ENCODE data around the gene C3orf52.
"Not testable (repeated sequence)": the region's sequence is repeated elsewhere in the genome, so short reads cannot be mapped to it uniquely, and the experiment has no call there.

Gene C3orf52, protein sequence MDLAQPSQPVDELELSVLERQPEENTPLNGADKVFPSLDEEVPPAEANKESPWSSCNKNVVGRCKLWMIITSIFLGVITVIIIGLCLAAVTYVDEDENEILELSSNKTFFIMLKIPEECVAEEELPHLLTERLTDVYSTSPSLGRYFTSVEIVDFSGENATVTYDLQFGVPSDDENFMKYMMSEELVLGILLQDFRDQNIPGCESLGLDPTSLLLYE

DNA sequence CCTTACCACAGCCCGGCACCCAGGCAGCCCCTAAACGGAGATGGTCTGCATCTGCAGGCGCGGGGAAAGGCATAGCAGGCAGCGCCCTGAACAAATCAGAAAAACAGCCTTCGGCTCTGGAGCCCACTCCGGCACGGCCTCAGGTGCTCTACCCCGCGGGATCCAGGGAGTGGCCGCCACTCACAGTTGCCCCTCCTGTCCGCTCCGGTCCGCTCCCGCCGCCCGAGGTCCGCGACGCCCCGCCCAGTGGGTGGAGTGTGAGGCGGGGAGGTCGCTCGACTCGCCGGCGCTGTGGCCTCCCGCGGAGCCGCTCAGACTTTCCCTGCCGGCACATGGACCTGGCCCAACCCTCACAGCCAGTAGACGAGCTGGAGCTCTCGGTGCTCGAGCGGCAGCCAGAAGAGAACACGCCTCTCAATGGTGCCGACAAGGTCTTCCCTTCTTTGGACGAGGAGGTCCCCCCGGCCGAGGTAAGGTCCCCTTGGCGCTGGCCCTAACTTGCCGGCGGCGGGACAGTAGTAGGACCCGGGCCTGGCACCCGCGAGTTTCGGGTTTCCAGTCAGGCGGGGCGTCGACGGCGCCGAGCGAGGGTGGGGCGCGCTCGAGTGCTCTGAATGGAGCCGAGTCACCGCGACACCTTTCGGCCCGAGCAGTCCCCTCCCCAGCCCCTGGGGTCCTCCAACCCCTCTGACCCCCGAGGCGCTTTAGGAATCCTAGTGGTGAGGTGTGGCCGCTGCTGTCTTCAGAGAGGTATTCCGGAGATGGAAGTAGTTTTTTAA is at the start of gene C3orf52:
Gene C3orf52 (plus strand): TSS at position 314 of the 779 bp plus-strand sequence. CDS start 19 bp downstream, at position 333.
- peak; percentile 45 for DNase-seq

DNA sequence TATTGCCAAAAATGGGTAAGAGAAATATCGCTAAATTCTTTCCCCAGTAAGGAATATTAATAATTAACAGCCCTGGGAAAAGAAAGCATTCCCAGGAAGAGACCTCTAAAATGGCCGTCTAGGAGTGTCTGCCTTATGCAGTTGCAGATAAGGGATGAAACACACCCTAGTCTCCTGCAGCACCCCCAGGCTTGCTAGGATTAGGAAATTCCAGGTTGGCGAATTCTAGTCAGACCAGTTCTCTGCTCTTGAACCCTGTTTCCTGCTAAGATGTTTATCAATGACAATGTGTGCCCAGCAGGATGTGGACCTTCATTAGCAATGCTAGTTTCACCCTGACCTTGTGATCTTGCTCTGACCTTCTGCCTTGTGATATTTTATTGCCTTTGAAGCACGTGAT is 49.0 kb upstream of the C3orf52 start:
- DNase-seq: not testable (repeated sequence)

DNA sequence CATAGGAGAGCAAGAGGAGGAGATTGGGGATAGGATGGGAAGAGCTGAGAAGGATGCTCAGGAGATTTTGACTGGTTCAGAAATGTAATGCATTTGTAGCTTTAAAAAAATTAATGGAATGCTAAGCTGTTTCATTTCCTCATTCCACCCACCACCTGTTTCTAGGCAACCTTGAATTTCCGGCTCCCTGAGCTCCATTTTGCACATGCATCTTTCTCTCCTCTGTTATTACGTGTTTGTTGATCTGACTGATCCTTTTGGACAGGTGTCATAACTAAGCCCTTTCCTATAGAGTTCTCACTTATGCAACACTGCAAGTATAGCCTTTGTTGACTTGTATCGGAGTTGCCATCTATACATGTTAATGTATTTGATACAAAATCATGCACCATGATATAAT is 47.3 kb upstream of the C3orf52 start:
- no peak for DNase-seq

DNA sequence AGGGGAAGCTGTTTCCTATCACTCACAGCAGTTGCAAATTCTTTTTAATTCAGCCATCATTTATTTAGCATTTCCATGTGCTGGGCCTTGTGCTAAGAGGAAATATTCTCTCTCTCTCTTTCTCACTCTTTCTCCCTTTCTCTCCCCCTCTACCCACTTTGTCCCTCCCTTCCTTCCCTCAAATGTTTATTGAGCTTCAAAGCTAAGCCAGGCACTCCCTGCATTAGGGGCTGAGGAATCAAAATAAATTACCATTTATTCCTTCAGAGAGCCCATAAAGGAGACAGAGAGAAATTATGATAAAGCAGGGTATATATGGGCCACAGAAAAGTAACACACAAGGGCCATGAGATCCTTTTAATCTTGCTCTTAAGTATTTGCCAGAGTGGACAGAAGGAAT is 44.9 kb upstream of the C3orf52 start:
- no peak for DNase-seq

DNA sequence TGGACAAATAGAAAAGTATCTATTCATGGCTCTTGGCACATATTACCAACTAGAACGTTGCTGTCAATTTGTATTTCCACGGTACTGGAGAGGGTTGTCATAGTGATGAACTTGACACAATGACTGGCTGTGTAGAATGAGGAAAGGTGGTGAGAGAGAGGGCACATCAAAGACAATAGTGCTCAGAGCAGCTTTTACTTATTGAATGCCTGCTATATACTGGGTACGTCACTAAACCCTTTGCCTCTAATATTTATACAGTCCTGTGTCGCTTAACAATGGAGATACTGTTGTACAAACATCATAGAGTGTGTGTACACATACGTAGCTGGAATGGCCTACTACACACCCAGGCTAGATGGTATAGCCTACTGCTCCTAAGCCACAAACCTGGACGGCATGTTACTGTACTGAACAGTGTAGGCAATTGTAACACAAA is 43.3 kb upstream of the C3orf52 start:
- DNase-seq: no peak

DNA sequence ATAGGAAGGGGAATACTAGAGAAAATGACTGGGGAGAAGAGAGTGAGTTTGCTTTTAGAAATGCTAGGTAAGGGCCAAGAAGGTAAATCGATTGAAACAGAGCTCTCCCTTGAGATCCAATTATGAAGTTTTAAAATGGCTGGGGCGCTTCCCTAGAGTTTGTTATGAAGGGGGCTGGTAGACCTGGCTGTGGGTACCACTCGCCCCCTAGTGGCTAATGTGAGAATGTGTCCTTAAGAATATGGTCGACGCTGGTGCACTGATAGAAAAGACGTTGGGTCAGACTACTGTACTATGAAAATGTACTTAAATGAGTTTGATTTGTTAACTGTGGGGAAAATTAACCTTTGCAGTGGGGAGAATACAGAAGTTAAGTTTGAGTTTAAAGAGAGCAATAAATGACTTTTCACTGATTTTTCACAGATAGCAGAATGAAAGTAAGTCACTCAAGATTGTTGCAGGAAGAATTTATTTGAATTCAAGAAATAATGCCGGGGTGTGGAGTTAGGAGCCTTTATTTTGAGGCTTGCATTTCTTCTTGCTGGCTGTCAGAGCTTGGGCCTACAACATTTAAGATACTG is 42.5 kb upstream of the C3orf52 start:
- DNase-seq: peak; percentile 68

DNA sequence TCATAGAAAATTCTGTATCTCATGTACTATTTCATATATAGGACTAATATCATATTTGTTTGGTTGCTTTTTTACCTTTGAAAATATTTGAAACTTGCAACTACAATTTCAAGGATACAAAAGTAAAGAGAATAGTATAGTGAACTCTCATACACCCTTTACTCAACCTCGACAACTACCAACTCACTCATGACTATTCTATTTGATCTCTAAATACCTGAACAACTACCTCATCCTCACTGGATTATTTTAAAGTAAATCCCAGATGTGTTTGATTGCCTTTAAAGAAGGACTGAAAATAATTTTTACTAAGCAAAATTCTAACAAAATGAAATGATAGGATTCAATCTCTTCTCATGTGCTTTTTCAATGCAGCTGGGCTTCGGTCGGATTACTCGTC is 39.6 kb upstream of the C3orf52 start:
- no peak for DNase-seq

DNA sequence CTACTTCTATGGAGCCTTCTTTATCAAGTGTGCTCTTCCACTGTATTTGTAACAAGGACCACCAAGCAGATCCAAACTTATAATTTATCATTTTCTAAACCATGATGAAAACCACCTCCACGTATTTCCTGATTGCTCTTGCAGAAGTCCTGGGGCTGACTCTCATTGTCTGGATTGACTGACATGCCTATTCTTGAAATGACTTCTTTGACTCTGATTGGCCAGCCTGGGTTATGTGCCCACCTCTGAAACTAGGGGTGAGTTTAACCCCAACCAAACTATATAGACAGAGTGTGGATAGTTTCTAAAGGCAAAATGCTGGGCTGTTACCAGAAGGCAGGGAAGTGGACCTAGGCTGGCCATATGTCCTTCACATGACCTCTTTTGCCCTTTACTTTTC is 38.9 kb upstream of the C3orf52 start:
- DNase-seq: no peak

DNA sequence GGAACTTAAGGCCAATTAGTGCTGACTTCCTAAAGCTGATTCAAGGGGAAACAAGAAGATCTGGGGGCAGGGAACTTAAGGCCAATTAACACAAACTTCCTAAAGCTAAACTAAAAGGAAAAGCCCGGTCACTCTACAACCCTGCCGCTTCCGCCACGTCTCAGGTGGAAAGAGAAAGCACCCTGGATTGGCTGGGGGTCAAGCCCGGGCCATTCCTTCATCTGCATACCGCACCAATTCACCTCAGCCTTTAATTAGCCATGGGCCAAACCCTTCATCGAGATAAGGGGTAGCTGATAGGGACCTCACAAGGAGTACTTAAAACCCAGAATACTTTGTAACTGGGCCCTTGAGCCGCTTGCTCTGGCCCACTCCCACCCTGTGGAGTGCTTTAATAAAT is 37.3 kb upstream of the C3orf52 start:
- no peak for DNase-seq

DNA sequence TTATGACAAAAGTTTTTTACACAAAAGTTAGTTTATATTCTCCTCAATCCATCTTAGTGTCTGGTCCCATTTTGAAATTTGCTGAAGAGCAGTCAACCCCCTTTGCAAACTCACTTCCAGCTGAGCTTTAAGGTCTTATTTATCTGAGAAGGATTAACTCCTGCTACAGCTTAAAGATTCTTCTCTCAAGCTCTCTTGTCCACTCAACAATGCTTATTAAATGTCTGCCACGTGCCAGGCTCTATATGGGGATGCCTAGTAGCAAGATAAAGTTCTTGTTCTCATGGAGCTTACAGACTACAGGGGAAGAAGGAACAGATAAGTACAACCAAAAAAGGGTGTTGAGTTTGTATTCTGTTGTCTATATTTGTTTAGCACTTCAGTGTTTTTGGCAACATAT is 33.0 kb upstream of the C3orf52 start:
- no peak for DNase-seq

DNA sequence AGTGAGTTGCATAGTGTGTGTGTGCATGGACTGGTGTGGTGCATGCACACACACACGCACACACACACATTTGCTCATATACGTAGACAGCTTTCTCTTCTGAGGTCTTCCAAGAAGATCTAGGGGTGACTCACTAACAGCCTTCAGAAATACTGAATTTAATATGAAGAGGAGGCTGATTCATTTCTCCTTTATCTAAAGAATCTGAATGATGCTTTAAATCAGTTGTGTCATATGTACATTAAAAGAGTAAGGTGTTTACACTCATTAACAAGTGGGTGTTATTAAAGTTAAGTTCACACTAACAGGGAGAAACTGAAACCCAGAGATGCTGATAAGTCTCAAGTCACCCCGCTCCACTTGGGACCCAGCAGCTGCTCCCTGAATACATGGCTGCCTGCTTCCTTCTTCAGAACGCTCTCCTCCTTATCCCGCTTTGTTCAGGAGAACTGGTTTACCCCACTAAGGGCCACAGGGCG is 29.7 kb upstream of the C3orf52 start:
- DNase-seq: peak; percentile 25

DNA sequence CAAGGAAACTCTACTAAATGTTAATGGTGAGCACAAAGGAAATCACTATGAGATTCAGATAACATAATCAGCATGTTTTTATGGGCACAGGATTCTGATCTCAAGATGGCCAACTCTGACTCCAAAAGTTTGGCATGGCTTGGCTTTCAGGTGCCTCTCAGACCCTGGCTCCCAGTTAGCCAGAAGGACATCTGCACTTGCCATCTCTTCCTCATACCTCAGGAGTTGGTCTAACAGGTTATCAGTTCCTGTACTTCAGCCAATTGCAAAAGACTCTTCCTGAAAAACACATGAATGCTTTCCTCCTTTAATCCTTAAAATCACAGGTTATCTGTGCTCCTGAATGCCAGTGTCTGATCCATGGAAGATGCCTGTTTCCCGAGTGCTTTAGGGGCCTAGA is 26.7 kb upstream of the C3orf52 start:
- DNase-seq: no peak

DNA sequence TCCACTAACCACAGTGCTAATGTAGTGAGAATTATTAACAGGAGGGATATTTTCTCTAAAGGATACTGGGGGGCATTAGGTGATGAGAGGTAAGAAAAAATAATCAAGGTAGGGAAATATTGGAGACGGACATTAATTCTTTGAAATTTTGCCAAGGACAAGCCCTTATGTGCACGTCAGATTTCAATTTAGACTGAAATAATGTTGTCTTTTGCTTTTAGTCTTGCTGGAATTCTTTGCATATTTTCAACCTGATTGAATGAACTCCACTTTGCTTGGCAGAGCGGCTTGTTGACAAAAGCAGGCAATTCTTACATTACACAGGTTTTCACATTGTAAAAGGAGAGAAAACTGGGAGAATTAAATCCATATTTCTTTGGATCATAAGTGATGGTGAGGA is 25.0 kb upstream of the C3orf52 start:
- DNase-seq: no peak

DNA sequence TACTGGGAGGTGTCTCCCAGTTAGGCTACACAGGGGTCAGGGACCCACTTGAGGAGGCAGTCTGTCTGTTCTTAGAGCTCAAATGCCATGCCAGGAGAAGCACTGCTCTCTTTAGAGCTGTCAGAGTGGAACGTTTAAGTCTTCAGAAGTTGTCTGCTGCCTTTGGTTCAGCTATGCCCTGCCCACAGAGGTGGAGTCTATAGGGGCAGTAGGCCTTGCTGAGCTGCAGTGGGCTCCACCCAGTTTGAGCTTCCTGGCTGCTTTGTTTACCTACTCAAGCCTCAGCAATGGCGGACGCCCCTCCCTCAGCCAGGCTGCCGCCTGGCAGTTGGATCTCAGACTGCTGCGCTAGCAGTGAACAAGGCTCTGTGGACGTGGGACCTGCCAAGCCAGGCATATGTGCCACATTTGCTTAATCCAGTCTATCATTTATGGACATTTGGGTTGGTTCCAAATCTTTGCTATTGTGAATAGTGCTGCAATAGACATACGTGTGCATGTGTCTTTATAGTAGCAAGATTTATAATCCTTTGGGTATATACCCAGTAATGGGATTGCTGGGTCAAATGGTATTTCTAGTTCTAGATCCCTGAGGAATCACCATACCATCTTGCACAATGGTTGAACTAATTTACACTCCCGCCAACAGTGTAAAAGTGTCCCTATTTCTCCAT is 13.7 kb upstream of the C3orf52 start:
- not testable (repeated sequence) for DNase-seq

DNA sequence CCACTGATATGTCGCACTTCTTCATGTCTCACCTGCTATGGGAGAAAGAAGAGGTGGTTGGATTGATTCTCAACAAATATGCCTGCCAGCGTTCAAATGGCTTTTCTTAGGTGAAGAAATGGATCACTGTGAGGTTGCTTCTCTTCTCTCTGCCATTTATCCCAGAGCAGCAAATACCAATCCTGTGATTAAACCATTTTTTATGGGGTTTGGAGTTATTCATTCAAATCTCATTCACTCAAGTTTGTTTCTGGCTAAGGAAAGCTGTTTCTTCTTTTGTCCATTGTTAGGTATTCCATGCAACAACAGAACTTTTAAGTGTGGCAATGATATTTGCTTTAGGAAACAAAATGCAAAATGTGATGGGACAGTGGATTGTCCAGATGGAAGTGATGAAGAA is 12.2 kb upstream of the C3orf52 start:
- no peak for DNase-seq

DNA sequence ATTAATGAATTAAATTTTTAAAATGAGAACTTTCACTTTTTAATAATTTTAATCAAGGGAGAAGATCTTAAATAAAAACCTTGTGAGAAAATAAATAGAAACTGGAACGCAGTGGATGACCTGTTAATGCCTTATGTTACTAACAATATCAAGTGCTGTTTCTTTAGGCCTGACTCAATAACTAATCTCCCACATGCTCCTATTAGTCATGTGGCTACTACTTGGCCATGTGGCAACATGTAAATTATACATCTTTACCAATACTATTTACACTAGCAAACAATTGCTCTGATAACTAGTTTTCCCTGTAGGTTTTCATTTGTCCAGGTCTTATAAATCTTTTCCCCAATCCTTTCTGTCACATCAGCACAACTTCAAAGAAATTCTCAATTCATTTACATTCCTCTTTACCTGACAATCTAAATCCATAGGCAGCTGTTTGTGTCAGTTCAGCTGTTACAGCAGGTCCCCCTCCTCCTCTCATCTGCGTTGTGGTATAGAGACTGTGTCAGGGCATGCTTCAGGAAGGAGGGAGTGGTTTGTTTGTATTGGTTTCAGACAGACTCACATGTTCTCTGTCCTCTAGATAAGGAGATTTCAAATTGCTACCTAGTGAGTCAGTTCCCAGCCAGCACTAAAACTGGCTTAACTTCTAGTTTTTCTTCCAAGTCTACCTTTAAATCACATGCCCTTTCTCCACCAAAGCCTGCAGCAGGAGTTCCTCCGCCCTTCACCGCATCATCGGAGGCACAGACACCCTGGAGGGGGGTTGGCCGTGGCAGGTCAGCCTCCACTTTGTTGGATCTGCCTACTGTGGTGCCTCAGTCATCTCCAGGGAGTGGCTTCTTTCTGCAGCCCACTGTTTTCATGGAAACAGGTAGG is 11.3 kb upstream of the C3orf52 start:
- peak; percentile 74 for DNase-seq

DNA sequence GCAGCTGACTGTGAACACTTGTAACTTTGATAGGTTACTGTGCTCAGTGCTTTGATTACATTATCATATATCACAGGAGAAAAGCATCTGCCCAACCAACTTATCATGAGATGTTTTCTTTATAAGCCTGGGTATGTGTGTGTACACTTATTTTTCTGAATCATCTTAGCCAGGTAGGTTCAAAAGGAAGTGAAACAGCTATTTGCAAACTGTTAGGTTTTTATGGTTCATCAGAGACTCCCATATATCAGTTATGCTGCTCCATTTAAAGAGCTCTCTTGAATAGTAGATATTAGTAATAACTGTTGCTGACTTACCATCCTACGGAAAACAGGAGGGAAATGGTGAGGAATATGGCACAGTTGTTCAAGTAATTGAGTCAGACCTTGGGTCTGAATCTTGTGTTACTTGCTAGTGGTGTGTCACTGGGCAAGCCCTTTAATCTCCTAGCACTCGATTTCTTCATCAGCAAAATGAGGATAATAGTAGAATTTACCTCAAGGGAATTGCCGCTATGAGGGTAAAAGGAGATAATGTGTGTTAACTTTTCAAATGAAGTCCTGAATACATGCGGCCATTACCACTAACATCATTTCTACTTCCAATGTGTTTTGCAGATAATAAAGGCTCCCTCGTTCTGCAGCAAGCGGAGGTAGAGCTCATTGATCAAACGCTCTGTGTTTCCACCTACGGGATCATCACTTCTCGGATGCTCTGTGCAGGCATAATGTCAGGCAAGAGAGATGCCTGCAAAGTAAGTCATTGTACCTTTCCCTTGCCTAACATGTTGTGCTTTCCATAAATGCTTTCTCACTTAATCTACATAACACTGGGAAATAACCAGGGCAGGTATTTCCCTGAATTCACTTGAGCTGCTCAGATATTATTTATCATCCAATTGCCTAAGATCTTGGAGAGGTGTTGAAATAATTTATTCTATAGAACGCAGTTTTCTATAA is 7.8 kb upstream of the C3orf52 start:
- DNase-seq: no peak

DNA sequence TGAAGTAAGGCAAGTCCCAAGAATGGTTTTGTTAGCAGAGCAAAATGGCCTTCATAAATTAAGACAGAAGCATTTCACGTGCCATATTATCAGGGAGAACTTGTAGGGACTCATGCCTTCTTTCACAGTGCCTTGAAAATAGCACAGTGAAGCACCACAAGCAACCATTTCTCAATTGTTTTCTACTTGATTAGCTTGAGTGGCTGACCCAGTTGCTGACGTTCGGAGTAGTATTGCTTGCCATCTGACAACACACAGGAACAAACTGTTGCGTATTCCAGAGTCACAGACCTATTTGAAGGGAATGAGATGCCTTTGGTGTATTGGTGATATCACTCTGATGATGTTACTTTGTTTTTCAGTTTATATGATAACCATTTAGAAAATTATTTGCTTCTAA is 3.0 kb upstream of the C3orf52 start:
- no peak for DNase-seq

DNA sequence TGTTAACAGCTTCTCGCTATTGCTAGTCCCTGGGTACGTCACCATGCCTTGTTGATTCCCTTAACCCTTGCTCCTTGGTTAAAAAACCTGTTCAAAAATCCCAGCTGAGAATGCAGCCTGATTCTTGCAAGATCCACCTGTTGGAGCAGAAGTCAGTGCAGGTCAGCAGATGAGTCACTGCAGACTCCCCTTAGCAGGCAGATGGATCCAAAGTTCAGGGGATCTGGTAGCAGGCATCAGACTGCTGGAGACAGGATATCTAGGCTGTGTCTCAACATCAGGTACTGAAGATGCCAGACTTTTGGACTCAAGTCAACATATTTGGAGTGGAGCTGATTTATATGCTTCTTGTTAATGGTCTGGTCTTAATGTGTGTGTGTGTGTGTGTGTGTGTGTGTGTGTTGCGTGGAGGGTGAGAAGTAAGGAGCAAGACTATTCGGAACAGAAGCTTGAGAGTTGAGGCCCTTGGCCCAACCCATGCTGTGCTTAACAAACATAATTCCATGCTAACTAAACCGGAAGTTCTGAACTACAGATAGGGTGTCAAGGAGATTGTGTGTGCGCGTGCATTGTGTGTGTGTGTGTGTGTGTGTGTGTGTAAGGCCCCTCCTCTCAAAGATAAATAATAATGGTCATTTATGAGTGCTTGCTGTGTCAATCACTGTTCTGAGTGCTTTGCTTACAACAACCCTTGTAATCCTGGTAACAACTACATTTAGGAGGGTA is 1.0 kb upstream of the C3orf52 start:
- no peak for DNase-seq

DNA sequence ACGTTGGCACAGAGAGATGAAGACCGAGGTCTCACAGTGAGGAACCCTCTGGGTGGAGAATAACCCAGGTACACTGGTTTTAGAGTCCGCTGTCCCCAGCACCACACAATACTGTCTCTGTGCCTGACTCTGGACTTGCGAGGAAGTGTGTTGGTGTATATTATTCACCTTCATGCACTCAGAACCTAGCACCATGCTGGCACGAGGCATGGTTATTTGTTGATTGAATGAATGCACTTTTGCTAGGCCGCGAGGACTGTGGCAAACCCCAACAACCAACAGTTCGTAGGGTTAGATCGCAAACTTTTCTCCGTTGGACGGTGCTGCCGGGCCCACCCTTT is 484 bp upstream of the C3orf52 start:
- DNase-seq: no peak
